Fibroblast of mammary gland (primary cell): ENCODE data around the gene ITPRIP.
A peak's percentile ranks its signal among the peaks of the same experiment; 100 is the strongest.

Experiments
- DNase-seq: peaks from one replicate; pipeline ENCODE4 v3.0.0-alpha.2; 2010; ENCODE audit warnings: low read depth
- H3K4me3 ChIP-seq: 2 replicates; pipeline ENCODE4 v1.5.1; 2011; ENCODE audit warnings: low read depth, mild to moderate bottlenecking, low read length, moderate library complexity; ENCODE audit not compliant: control insufficient read depth
- CTCF ChIP-seq: conservative IDR thresholded peaks from 2 replicates; pipeline ENCODE4 v1.5.1; 2011; ENCODE audit warnings: low read depth, low read length, inconsistent platforms; ENCODE audit not compliant: control insufficient read depth, insufficient read depth

Gene ITPRIP

GRCh38 chr10:104344219-104344618 lies 6.0 kb upstream of the ITPRIP start:
- no peak for DNase-seq
- TF ChIP-seq CTCF = no peak

GRCh38 chr10:104342941-104343411 lies 4.7 kb upstream of the ITPRIP start:
- TF ChIP-seq CTCF = no peak
- DNase-seq = peak; percentile 72
- H3K4me3 ChIP-seq = no peak overlapping the region

More at GRCh38 chr10:104344219-104344618, 6.0 kb upstream of the ITPRIP start:
- no peak overlapping the region for H3K4me3 ChIP-seq

- no peak for TF ChIP-seq CTCF
- DNase-seq = no peak
- H3K4me3 ChIP-seq = no peak overlapping the region
Observed at GRCh38 chr10:104340641-104341040, 2.4 kb upstream of the ITPRIP start.

- TF ChIP-seq CTCF = no peak
- H3K4me3 ChIP-seq = no peak overlapping the region
- no peak for DNase-seq
Observed at GRCh38 chr10:104340111-104340526, 1.9 kb upstream of the ITPRIP start.

- TF ChIP-seq CTCF = no peak
- peak overlapping the region; percentile 73 for H3K4me3 ChIP-seq
- peak; percentile 82 for DNase-seq
Observed at GRCh38 chr10:104339469-104340110, 1.3 kb upstream of the ITPRIP start.

GRCh38 chr10:104337521-104337984 lies 712 bp downstream of the ITPRIP start:
- no peak for TF ChIP-seq CTCF
- peak; percentile 47 for DNase-seq

GRCh38 chr10:104336821-104337467 lies 1.3 kb downstream of the ITPRIP start:
- DNase-seq = peak; percentile 51
- peak overlapping the region; percentile 73 for H3K4me3 ChIP-seq
- no peak for TF ChIP-seq CTCF

More at GRCh38 chr10:104337521-104337984, 712 bp downstream of the ITPRIP start:
- H3K4me3 ChIP-seq = peak overlapping the region; percentile 73
